ENCODE measurements around the gene LYRM9. TPM values are rescaled to one million over a fixed set of nuclear protein-coding genes. Genes with fewer than 3 reads are reported as not detected.
"Not testable (repeated sequence)": the region's sequence is repeated elsewhere in the genome, so short reads cannot be mapped to it uniquely, and the experiment has no call there.

The LYRM9 gene
- total and polyA plus RNA-seq, 11 donors: 3.9 to 25.2 (median 9.7) TPM

DNA sequence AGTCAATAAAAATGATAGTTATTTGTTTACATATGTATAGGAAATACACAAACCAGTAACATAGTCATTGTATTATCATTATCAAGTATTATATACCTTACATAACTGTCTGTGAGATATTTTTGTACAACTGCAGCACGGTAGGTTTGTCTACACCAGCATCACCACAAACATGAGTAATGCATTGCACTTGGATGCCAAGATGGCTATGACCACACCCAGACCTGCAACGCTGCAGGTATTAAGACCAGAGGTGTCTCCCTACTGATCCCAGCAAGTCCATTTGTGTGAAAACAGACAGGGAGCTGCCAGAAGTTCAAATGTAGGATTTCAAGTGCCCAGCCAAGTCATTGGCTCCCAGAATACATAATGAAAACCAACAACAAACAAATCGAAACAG lies 58.6 kb downstream of the LYRM9 start:
- DNase-seq: no peak
- Histone ChIP-seq H3K27me3 (no peaks in the 10 kb centered on the region), H3K9me3 (no peaks in the 10 kb centered on the region), H3K36me3 (no peaks in the 10 kb centered on the region), H3K4me3 (no peak overlapping the region), H3K4me1 (no peaks in the 10 kb centered on the region), H3K27ac (no peak overlapping the region)
- TF ChIP-seq, protein P1, sequence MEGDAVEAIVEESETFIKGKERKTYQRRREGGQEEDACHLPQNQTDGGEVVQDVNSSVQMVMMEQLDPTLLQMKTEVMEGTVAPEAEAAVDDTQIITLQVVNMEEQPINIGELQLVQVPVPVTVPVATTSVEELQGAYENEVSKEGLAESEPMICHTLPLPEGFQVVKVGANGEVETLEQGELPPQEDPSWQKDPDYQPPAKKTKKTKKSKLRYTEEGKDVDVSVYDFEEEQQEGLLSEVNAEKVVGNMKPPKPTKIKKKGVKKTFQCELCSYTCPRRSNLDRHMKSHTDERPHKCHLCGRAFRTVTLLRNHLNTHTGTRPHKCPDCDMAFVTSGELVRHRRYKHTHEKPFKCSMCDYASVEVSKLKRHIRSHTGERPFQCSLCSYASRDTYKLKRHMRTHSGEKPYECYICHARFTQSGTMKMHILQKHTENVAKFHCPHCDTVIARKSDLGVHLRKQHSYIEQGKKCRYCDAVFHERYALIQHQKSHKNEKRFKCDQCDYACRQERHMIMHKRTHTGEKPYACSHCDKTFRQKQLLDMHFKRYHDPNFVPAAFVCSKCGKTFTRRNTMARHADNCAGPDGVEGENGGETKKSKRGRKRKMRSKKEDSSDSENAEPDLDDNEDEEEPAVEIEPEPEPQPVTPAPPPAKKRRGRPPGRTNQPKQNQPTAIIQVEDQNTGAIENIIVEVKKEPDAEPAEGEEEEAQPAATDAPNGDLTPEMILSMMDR (IDR thresholded peaks at IDR 0.05): no peak
- no peak for TF ChIP-seq POLR2A (IDR thresholded peaks at IDR 0.05)
- intact Hi-C loops (cut with DNase I): no loop called here
- 86 to 88% (median 87%) methylated on average over 3 of the region's 3 CpGs for WGBS, 4 donors
- ATAC-seq: no peak

DNA sequence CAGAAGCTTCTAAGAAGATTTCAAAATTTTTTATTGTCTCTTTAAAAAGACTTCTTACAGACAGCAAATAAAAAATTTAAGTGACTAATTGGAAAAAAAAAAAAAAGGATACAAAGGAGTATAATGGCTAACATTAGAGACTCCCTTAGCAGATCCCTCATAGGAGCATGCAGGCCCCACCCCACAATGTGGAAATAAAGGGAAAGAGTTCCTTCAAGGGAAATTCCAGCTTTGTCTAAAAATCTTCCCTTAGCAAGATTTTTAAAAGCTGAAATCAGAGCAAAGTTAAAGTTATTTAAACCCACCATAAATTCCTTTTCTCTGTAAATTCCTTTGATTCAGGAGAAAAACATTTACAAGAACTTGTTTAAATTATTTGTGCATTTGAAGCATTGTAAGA lies 60.3 kb downstream of the LYRM9 start:
- H3K9me3 ChIP-seq: no peaks in the 10 kb centered on the region
- no peak for ATAC-seq
- TF ChIP-seq, protein P1 (IDR thresholded peaks at IDR 0.05): no peak
- H3K27me3 ChIP-seq: no peaks in the 10 kb centered on the region
- H3K4me1 ChIP-seq: no peaks in the 10 kb centered on the region
- intact Hi-C loops (cut with DNase I): no loop called here
- H3K4me3 ChIP-seq: no peak overlapping the region
- DNase-seq: no peak
- no peaks in the 10 kb centered on the region for H3K36me3 ChIP-seq
- no peak overlapping the region for H3K27ac ChIP-seq

DNA sequence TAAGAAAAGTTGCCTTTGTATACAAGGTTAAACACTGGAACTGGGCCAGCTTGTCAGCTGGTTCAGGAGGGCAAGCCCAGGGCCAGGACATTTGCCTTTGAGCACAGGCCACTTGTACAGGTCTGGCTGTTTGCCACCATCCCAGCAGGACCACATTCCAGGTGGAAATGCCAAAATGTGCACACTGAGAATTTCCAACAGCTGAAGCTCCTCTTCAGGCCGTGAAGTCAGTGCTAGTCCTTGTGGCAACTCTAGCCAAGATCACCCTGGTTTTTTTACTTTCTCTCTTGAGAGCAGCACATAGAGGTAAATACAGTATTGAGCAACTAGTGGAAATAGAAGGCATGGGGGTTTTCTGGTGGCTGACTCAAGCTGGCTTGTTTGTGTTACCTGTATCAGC lies 63.3 kb downstream of the LYRM9 start:
- peak in 3 of 4 donors; percentile 9 to 51 (median 32) for ATAC-seq
- H3K36me3 ChIP-seq; DNase-seq; H3K27me3 ChIP-seq; H3K4me1 ChIP-seq; H3K4me3 ChIP-seq; intact Hi-C loops (cut with DNase I); H3K9me3 ChIP-seq; H3K27ac ChIP-seq: not testable (repeated sequence)
- WGBS, 4 donors: 14 to 16% methylated on average over 1 of the region's 1 CpG; no CpG with 5 or more reads in 2 of the 4 donors

DNA sequence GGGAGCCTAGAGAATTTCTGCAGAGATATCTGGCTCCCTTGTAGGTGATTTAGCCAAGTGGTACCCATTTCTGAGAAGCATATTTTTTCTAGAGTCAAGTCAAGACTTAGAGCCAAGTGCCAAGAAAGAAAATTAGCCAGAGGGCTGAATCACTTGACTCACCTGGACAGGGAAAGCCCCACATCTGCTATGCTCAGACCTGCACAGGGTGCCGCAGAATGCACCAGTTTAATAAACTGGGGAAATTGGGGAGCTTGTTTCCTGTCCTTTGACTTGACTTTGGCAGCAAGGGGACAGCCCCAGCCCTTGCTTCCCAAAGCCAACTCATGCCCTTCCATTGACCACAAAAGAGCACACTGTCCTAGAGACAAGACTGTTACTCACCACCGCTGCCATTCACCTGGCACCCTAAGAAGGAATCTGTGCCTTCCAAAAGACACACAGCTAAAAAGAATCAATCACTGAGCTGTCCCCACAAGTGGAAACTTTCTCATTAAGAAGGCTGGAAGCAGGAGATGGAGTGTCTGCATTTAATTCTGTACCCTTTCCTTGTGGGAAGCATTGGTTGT lies 63.9 kb downstream of the LYRM9 start:
- H3K9me3 ChIP-seq; ATAC-seq; H3K36me3 ChIP-seq; H3K4me1 ChIP-seq; H3K4me3 ChIP-seq; intact Hi-C loops (cut with DNase I); DNase-seq; H3K27ac ChIP-seq; H3K27me3 ChIP-seq: not testable (repeated sequence)
- no CpG with 5 or more reads among the region's 2 CpGs for WGBS, 4 donors

Other genes with a start within 250 kb of the LYRM9 start
- 1 to 10 TPM in 1 of 9 donors, under 1 TPM in 8; 0.07 to 2.2 (median 0.20) TPM for gene NOS2, start 92.8 kb downstream of the LYRM9 start, total RNA-seq
- under 1 TPM in 1 of 2 donors, not detected in 1; 0.10 TPM for gene NOS2, start 92.8 kb downstream of the LYRM9 start, polyA plus RNA-seq
- 10 to 100 TPM; 14.5 to 29.1 (median 21.5) TPM for gene NLK, start 149.3 kb upstream of the LYRM9 start, total RNA-seq
- gene NLK, start 149.3 kb upstream of the LYRM9 start, polyA plus RNA-seq: 1 to 10 TPM; 8.1 to 9.5 TPM

Measured in heart left ventricle (tissue), 16 donors.